ENCODE results near the gene LFNG. TPM values are rescaled to one million over a fixed set of nuclear protein-coding genes. Genes with fewer than 3 reads are reported as not detected.

Gene LFNG
- total RNA-seq, 4 donors from 2014 or later, result 17.9 to 162 (median 80.6) TPM

DNA sequence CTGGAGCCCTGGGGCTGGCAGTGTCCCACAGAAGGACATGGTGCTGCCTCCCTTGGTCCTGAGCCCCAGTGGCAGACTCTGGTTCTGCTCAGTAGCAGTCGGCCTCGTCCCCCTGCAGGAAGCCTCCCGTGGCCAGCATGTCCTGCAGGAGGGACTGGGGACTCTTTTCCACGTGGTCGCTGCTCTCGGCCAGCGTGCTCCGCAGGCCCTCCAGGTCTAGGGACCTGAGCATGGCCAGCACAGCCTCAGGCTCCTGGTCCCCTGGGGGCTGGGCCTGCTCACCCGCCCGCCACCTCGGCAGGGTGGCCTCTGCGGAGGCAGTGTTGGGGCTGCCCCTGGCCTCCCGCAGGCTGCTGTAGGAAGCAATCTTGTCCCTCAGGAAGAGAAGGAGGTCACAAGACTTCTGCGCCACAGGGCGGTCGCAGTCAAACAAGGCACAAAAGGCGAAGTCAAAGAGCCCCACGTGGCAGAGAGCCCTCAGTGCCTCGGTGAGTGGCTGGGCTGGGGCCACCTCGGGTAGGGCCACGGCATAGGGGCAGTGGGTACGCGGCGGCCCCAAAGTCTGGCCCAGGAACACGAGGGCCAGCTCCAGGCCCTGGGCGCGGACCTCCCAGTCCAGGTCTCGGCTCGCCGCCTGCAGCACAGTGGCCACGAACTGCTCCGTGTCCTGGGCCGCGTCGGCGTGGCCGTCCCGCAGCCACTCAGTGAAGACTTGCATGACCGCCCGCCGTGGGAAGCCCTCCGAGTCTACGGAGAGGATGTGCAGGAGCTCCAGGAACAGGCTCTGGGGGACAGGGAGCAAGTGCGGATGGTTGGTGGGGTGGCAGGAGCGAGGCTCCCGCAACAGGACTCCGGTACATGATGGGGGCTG, 18.6 kb downstream of the LFNG start:
- peaks cover 0 to 11% (median 4%) of the 10 kb centered on the region in 4 donors for H3K36me3 ChIP-seq

DNA sequence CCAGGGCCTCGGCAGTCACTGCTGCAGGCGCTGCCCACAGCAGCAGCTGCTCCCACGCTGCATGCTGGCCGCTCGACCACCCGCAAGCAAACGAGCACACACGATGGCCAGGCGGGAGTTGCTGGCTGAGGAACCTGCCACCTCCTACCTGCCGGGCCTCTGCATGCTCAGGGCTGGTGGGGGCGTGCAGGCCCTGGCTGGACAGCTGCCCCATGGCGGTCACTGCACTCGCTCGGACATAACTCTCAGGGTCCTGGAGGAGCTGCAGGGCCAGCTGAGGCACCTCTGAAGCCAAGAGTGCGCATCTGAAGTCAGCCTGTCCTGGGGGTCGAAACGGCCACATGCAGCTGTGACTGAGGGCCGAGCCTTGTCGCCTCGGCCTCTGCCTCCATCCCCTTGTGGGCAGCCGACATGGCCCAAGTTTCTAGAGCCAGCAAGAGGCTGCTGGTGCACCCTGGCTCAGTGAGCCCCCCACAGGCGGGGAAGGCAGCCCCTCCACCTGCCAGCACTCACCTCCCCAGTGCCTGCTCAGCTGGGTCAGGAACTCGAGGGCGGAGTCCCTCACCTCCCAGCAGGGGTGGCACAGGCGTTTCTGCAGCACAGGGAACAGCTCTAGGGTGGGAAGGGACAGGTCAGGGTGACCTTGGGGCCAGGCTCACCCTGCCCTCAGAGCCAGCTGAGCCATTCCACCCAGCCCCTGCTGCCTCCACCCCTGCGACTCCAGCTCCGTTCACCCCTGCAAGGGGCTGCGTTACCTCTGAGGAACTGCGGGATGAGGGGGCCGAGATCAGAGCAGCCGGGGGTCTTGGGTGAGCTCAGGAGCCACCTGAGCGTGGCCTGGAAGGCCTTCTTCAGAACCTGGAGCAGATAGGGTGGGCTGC, 19.7 kb downstream of the LFNG start:
- WGBS, 2 donors (ENCODE audit: low coverage in 1 of 2), result 92% methylated on average over 27 of the region's 32 CpGs; no CpG with 5 or more reads in 1 of the 2 donors
- Histone ChIP-seq H3K9me3 (no peaks in the 10 kb centered on the region), H3K27me3 (no peaks in the 10 kb centered on the region), H3K27ac (no peak overlapping the region), H3K4me3 (no peak overlapping the region), H3K4me1 (peaks cover 0 to 3% (median 0%) of the 10 kb centered on the region in 4 donors), H3K36me3 (peaks cover 0 to 18% (median 5%) of the 10 kb centered on the region in 4 donors)
- intact Hi-C loops (cut with DNase I; ENCODE audit: low total_unique reads) (no loop called here), in situ Hi-C loops (cut with MboI; ENCODE audit: low pct_ligation_motif_present in 1 of 4, low pct_unique_long_range_greater_than_20kb in 1 of 4, low sequenced_read_pairs in 3 of 4) (no loop called here)
- DNase-seq, result peak; percentile 6
- no peak for TF ChIP-seq EP300 (IDR thresholded peaks at IDR 0.05; ENCODE audit: low read depth)
- TF ChIP-seq, protein P1, sequence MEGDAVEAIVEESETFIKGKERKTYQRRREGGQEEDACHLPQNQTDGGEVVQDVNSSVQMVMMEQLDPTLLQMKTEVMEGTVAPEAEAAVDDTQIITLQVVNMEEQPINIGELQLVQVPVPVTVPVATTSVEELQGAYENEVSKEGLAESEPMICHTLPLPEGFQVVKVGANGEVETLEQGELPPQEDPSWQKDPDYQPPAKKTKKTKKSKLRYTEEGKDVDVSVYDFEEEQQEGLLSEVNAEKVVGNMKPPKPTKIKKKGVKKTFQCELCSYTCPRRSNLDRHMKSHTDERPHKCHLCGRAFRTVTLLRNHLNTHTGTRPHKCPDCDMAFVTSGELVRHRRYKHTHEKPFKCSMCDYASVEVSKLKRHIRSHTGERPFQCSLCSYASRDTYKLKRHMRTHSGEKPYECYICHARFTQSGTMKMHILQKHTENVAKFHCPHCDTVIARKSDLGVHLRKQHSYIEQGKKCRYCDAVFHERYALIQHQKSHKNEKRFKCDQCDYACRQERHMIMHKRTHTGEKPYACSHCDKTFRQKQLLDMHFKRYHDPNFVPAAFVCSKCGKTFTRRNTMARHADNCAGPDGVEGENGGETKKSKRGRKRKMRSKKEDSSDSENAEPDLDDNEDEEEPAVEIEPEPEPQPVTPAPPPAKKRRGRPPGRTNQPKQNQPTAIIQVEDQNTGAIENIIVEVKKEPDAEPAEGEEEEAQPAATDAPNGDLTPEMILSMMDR (IDR thresholded peaks at IDR 0.05), result no peak
- no peak for TF ChIP-seq POLR2AphosphoS5 (IDR thresholded peaks at IDR 0.05)
- no peak for TF ChIP-seq POLR2A (IDR thresholded peaks at IDR 0.05)

More for the DNA sequence above, 18.6 kb downstream of the LFNG start:
- no peak overlapping the region for H3K4me3 ChIP-seq
- no peak overlapping the region for H3K27ac ChIP-seq
- H3K9me3 ChIP-seq, result no peaks in the 10 kb centered on the region
- in situ Hi-C loops (cut with MboI; ENCODE audit: low pct_ligation_motif_present in 1 of 4, low pct_unique_long_range_greater_than_20kb in 1 of 4, low sequenced_read_pairs in 3 of 4), result no loop called here
- intact Hi-C loops (cut with DNase I; ENCODE audit: low total_unique reads), result no loop called here
- no peak for TF ChIP-seq POLR2AphosphoS5 (IDR thresholded peaks at IDR 0.05)
- TF ChIP-seq, protein P1 (IDR thresholded peaks at IDR 0.05), result no peak
- TF ChIP-seq POLR2A (IDR thresholded peaks at IDR 0.05), result no peak
- TF ChIP-seq EP300 (IDR thresholded peaks at IDR 0.05; ENCODE audit: low read depth), result no peak
- WGBS, 2 donors (ENCODE audit: low coverage in 1 of 2), result 91% methylated on average over 23 of the region's 47 CpGs; no CpG with 5 or more reads in 1 of the 2 donors
- H3K27me3 ChIP-seq, result no peaks in the 10 kb centered on the region
- peak; percentile 5 for DNase-seq
- peaks cover 0 to 3% (median 0%) of the 10 kb centered on the region in 4 donors for H3K4me1 ChIP-seq

DNA sequence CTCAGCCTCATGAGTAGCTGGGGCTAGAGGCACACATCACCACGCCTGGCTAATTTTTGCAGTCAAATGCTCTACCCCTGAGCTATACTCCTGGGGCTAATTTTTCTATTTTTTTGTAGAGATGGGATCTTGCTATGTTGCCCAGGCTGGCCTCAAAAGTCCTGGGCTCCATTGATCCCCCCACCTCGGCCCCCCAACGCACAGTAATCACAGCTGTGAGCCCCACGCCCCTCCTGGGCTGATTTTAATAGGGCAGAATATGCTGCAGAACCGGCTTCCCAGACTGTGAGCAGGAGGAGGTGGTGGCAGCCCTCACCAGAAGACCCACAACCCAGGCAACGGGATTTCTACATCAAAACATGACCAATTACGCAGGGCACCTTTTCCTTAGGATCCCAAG, 20.6 kb downstream of the LFNG start:
- TF ChIP-seq EP300 (IDR thresholded peaks at IDR 0.05; ENCODE audit: low read depth) (no peak), POLR2A (IDR thresholded peaks at IDR 0.05) (no peak), POLR2AphosphoS5 (IDR thresholded peaks at IDR 0.05) (no peak)
- no peak overlapping the region for H3K4me3 ChIP-seq
- 92 to 100% methylated on average over 1 to 7 of the region's 7 CpGs for WGBS, 2 donors (ENCODE audit: low coverage in 1 of 2)
- H3K27me3 ChIP-seq, result no peaks in the 10 kb centered on the region
- in situ Hi-C loops (cut with MboI; ENCODE audit: low pct_ligation_motif_present in 1 of 4, low pct_unique_long_range_greater_than_20kb in 1 of 4, low sequenced_read_pairs in 3 of 4), result no loop called here
- H3K36me3 ChIP-seq, result peaks cover 0 to 24% (median 9%) of the 10 kb centered on the region in 4 donors
- intact Hi-C loops (cut with DNase I; ENCODE audit: low total_unique reads), result no loop called here
- no peak overlapping the region for H3K27ac ChIP-seq
- peak; percentile 2 for DNase-seq
- no peaks in the 10 kb centered on the region for H3K9me3 ChIP-seq
- H3K4me1 ChIP-seq, result peaks cover 0 to 3% (median 0%) of the 10 kb centered on the region in 4 donors

DNA sequence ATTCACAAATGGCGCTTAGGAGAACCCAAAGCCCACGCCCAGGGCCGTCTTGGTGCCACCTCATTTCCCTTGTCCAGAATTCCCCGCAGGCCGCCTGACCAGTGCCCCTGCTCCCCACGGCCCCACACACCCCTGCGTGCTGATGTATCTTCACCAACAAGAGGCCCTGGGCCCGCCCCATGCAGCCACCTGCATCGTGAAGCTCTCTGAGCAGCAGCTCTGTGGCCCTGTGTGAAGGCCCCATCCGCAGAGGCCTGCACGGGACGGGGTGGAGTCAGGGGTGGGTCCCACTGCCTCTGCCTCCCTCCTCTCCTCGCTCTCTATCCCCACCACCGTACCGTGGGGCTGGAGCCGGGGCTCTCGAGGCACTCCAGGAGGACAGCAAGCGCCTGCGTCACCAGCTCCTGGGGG, 21.1 kb downstream of the LFNG start:
- intact Hi-C loops (cut with DNase I; ENCODE audit: low total_unique reads) (no loop called here), in situ Hi-C loops (cut with MboI; ENCODE audit: low pct_ligation_motif_present in 1 of 4, low pct_unique_long_range_greater_than_20kb in 1 of 4, low sequenced_read_pairs in 3 of 4) (no loop called here)
- peak; percentile 6 for DNase-seq
- WGBS, 2 donors (ENCODE audit: low coverage in 1 of 2), result 88% methylated on average over 19 of the region's 19 CpGs; no CpG with 5 or more reads in 1 of the 2 donors
- no peak overlapping the region for H3K4me3 ChIP-seq
- H3K9me3 ChIP-seq, result no peaks in the 10 kb centered on the region
- no peaks in the 10 kb centered on the region for H3K27me3 ChIP-seq
- no peak for TF ChIP-seq POLR2A (IDR thresholded peaks at IDR 0.05)
- TF ChIP-seq, protein P1 (IDR thresholded peaks at IDR 0.05), result no peak
- no peak for TF ChIP-seq EP300 (IDR thresholded peaks at IDR 0.05; ENCODE audit: low read depth)
- TF ChIP-seq POLR2AphosphoS5 (IDR thresholded peaks at IDR 0.05), result no peak
- peaks cover 0 to 27% (median 10%) of the 10 kb centered on the region in 4 donors for H3K36me3 ChIP-seq
- no peak overlapping the region for H3K27ac ChIP-seq
- no peaks in the 10 kb centered on the region for H3K4me1 ChIP-seq
